GM18505 (cell line): Measurements from ENCODE around the gene DIPK2A.

Experiments used
- ATAC-seq: cut with Tn5 transposase; IDR thresholded peaks from one replicate; pipeline ENCODE4 v1.9.1; 2021; ENCODE audit not compliant: unreplicated experiment
- POLR2A ChIP-seq: IDR thresholded peaks from 4 replicates; pipeline ENCODE4 v1.6.1; 2011; ENCODE audit warnings: borderline replicate concordance; ENCODE audit not compliant: insufficient read depth, insufficient read length; ENCODE audit errors: extremely low read depth

Gene DIPK2A

GRCh38 chr3:143979813-143980212 lies 8.2 kb downstream of the DIPK2A start:
- no peak for ATAC-seq

GRCh38 chr3:143988306-143988705 lies 16.7 kb downstream of the DIPK2A start:
- no peak for TF ChIP-seq POLR2A
- no peak for ATAC-seq

More at GRCh38 chr3:143979813-143980212, 8.2 kb downstream of the DIPK2A start:
- TF ChIP-seq POLR2A = no peak

- ATAC-seq = no peak
- no peak for TF ChIP-seq POLR2A
Observed at GRCh38 chr3:143989461-143989860, 17.8 kb downstream of the DIPK2A start.

DNA sequence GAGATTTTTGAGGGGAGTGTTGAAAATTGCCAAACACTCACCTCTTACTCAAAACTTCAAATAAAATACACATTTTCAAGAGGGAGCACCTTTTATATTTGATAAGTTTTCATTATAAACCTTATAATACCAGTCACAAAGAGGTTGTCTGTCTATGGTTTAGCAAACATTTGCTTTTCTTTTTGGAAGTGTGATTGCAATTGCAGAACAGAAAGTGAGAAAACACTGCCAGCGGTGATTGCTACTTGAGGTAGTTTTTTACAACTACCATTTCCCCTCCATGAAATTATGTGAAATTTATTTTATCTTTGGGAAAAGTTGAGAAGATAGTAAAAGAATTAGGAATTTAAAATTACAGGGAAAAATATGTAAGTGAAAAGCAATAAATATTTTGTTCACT lies 20.1 kb downstream of the DIPK2A start:
- no peak for ATAC-seq
- TF ChIP-seq POLR2A = no peak

DNA sequence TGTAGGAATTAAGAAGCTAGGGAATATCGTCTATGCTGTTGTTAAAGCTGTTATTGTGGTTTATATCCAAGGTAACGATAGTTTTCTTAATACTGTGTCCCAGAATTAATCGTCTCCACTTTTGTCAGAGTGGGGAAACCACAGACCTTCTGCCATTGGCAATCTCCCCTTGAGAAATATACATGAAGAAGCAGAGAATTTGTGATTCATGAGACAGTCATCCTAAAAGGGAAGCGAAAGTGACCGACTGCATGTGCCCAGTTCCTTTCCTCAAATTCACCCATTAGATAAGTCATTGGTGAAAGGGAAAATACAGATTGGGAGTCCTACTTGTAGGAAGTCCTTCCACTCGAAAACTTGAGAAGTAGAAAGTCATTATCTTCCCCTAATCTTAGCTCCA lies 26.6 kb downstream of the DIPK2A start:
- no peak for TF ChIP-seq POLR2A
- no peak for ATAC-seq

GRCh38 chr3:144003051-144003450 lies 31.4 kb downstream of the DIPK2A start:
- ATAC-seq = no peak

GRCh38 chr3:144010371-144010770 lies 38.7 kb downstream of the DIPK2A start:
- no peak for ATAC-seq
- TF ChIP-seq POLR2A = no peak

More at GRCh38 chr3:144003051-144003450, 31.4 kb downstream of the DIPK2A start:
- TF ChIP-seq POLR2A = no peak

- no peak for TF ChIP-seq POLR2A
- no peak for ATAC-seq
Observed at GRCh38 chr3:144011251-144011799, 39.7 kb downstream of the DIPK2A start.

DNA sequence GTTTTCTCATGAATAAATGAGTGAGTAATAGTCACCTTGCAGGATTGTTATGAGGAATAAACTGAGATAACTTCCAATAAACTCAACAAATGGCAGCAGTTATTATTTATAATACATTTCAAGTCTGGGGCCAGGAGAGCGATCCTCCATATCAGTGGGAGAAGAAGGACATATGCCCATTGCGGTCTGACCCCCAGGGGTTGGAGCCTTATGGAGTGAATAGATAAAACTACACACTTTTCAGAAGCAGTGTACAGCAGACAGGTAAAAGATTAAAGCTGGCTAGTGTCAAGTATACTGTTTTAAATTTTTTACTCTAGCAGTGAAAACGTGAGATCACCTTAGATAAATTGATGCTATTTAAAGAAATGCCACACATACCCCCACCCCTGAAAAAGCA lies 43.5 kb downstream of the DIPK2A start:
- no peak for TF ChIP-seq POLR2A
- no peak for ATAC-seq

DNA sequence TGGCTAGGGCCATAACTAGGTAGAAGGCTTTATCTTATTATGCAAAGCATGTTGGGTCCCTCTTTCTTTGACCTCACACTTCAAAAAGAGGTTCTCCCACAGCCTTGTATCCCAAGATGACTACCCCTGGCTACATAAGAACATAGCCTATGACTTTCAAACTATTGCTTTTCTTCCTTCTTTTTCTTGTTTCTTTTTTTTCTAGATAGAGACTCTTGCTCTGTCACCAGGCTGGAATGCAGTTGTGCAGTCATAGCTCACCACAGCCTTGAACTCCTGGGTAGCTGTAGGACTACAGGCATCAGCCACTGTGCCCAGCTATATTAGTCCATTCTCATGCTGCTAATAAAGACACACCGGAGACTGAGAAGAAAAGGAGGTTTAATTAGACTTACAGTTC lies 47.2 kb downstream of the DIPK2A start:
- TF ChIP-seq POLR2A = no peak
- no peak for ATAC-seq
